K562 (cell line): ENCODE data around the gene CACYBP. TPM values are rescaled to one million over a fixed set of nuclear protein-coding genes. Genes with fewer than 3 reads are reported as not detected.

ENCODE experiments used
- ATAC-seq: fragments of 200-7000 bp; cut with Tn5 transposase; 3 replicates; pipeline ENCODE4 v1.9.1; 2020; ENCODE audit warnings: moderate library complexity
- BruUV-seq: library from RNA; stranded (reverse); fragments of 400-500 nt; replicated peaks from 2 replicates; lab custom pipeline; 2021; lab: Mats Ljungman, UMichigan
- CTCF ChIA-PET: fragments of 300-600 bp; formaldehyde crosslinking; extraction: SDS; loops from one replicate; lab custom pipeline; 2021; ENCODE audit warnings: low intra/inter-chr PET ratio; lab: Yijun Ruan, JAX
- POLR2A ChIA-PET: fragments of 300-600, 350-650 bp; sonication (Branson Sonifier 250); formaldehyde crosslinking; extraction: SDS; loops from one replicate; lab custom pipeline; 2021; ENCODE audit warnings: antibody characterized with exemption, inconsistent platforms; lab: Yijun Ruan, JAX
- DNase-seq, 4 experiments: peaks; one replicate each; pipeline versions ENCODE4 v3.0.0 to v3.0.0-alpha.2; 2011 to 2018; ENCODE audit warnings: low spot score in 3 of 4, mixed read lengths in 3 of 4; ENCODE audit errors: extremely low read depth in 1 of 4
- FAIRE-seq: peaks from 2 replicates; lab custom pipeline; 2011; peaks lifted over from hg19 to GRCh38; lab: Jason Lieb, UNC
- H2AFZ ChIP-seq: 2 replicates; pipeline ENCODE4 v1.6.0; 2011; ENCODE audit warnings: low read depth, low read length, control low read depth, inconsistent platforms
- H3K27ac ChIP-seq: fragments of 200-600 bp; 3 replicates; pipeline ENCODE4 v1.8.0; 2011; ENCODE audit warnings: low read depth, mild to moderate bottlenecking, control low read depth, inconsistent platforms, low read length, moderate library complexity, mixed read lengths; ENCODE audit errors: extremely low read depth
- H3K27me3 ChIP-seq, 2 experiments: fragments of 300-600 bp in 1 of 2; 2 replicates in 1 of 2; 3 replicates in 1 of 2; pipeline versions ENCODE4 v1.6.0 to v1.8.0; 2011; ENCODE audit warnings: inconsistent platforms in 2 of 2, low read length in 2 of 2, mild to moderate bottlenecking in 1 of 2, mixed read lengths in 1 of 2, moderate library complexity in 1 of 2; ENCODE audit not compliant: control insufficient read depth in 2 of 2, insufficient read depth in 2 of 2
- H3K36me3 ChIP-seq: fragments of 300-600 bp; 3 replicates; pipeline ENCODE4 v1.8.0; 2011; ENCODE audit warnings: mild to moderate bottlenecking, low read length, inconsistent platforms; ENCODE audit not compliant: control insufficient read depth, insufficient read depth
- H3K4me1 ChIP-seq, 2 experiments: fragments of 200-600 bp in 1 of 2; replicated peaks in 1 of 2; 2 replicates in 1 of 2; 3 replicates in 1 of 2; pipeline versions ENCODE4 v1.5.1 to v1.8.0; 2011; ENCODE audit warnings: inconsistent platforms in 2 of 2, low read length in 2 of 2, mild to moderate bottlenecking in 1 of 2, mixed read lengths in 1 of 2, moderate library complexity in 1 of 2; ENCODE audit not compliant: control insufficient read depth in 2 of 2, insufficient read depth in 2 of 2
- H3K4me2 ChIP-seq: 2 replicates; pipeline ENCODE4 v1.6.1; 2011; ENCODE audit warnings: low read length, control low read depth, inconsistent platforms, mixed read lengths; ENCODE audit not compliant: insufficient read depth
- H3K4me3 ChIP-seq: fragments of 200-600 bp; sonication (generic), shearing (Covaris generic); 2 replicates; pipeline ENCODE4 v1.5.1; 2016; ENCODE audit warnings: control low read depth, inconsistent platforms
- H3K79me2 ChIP-seq: fragments of 200-600 bp; 3 replicates; pipeline ENCODE4 v1.8.0; 2011; ENCODE audit warnings: low read length, inconsistent platforms; ENCODE audit not compliant: control insufficient read depth, insufficient read depth
- H3K9ac ChIP-seq, 2 experiments: 2 replicates each; pipeline versions ENCODE4 v1.6.0 to v1.6.1; 2011; ENCODE audit warnings: low read depth in 2 of 2, low read length in 2 of 2, control low read depth in 1 of 2, inconsistent platforms in 1 of 2, mild to moderate bottlenecking in 1 of 2, mixed read lengths in 1 of 2; ENCODE audit not compliant: insufficient read depth in 1 of 2
- H3K9me1 ChIP-seq: one replicate; pipeline ENCODE4 v1.6.0; 2011; ENCODE audit warnings: inconsistent platforms, mild to moderate bottlenecking, low read length, moderate library complexity; ENCODE audit not compliant: control insufficient read depth, insufficient read depth
- H3K9me3 ChIP-seq: replicated peaks from 2 replicates; pipeline ENCODE4 v1.5.1; 2011; ENCODE audit warnings: low read depth, low read length, inconsistent platforms; ENCODE audit not compliant: control insufficient read depth, insufficient read depth
- H4K20me1 ChIP-seq: replicated peaks from 2 replicates; pipeline ENCODE4 v1.6.1; 2011; ENCODE audit warnings: low read length, inconsistent platforms, mixed read lengths; ENCODE audit not compliant: control insufficient read depth, insufficient read depth
- CCNT2 ChIP-seq: IDR thresholded peaks from 2 replicates; pipeline ENCODE4 v1.6.1; 2011; ENCODE audit warnings: borderline replicate concordance, low read depth, mild to moderate bottlenecking, moderate library complexity, mixed read lengths, low read length; ENCODE audit not compliant: insufficient read length; ENCODE audit errors: extremely low read depth
- CREB3 ChIP-seq: fragments of 450-650 bp; conservative IDR thresholded peaks from 2 replicates; pipeline ENCODE4 v1.6.1; 2016; ENCODE audit warnings: missing genetic modification characterization, low read depth, mild to moderate bottlenecking, missing compliant biosample characterization, moderate library complexity
- GABPB1 ChIP-seq: sonication (generic); formaldehyde crosslinking; IDR thresholded peaks from 2 replicates; pipeline ENCODE4 v1.8.0; 2022; ENCODE audit warnings: mild to moderate bottlenecking, missing genetic modification reagents
- HEY1 ChIP-seq: fragments of 250-450 bp; sonication (Bioruptor Pico); IDR thresholded peaks from 2 replicates; pipeline ENCODE4 v1.5.0; 2020; ENCODE audit warnings: mild to moderate bottlenecking, moderate library complexity, borderline replicate concordance
- HMG20B ChIP-seq: fragments of 250-450 bp; sonication (Bioruptor Pico); IDR thresholded peaks from 2 replicates; pipeline ENCODE4 v1.5.0; 2021; ENCODE audit warnings: mild to moderate bottlenecking
- RBM17 ChIP-seq: fragments of 200-400 bp; formaldehyde crosslinking; IDR thresholded peaks from 2 replicates; pipeline ENCODE4 v1.6.1; 2017; ENCODE audit warnings: low read depth, mild to moderate bottlenecking, low read length, borderline replicate concordance
- RCOR1 ChIP-seq, 2 experiments: IDR thresholded peaks; 2 replicates each; pipeline ENCODE4 v1.6.1; 2012; ENCODE audit warnings: low read depth in 2 of 2, low read length in 2 of 2, borderline replicate concordance in 1 of 2, improper control_type of control experiment in 1 of 2
- SP2 ChIP-seq: IDR thresholded peaks from 2 replicates; pipeline ENCODE4 v1.6.1; 2011; ENCODE audit warnings: mild to moderate bottlenecking, low read depth, low read length, moderate library complexity; ENCODE audit not compliant: poor library complexity, severe bottlenecking; ENCODE audit errors: extremely low read depth
- TAF7 ChIP-seq: fragments of 450-650 bp; IDR thresholded peaks from 2 replicates; pipeline ENCODE4 v1.6.1; 2016; ENCODE audit warnings: missing genetic modification characterization, missing compliant biosample characterization
- ZC3H11A ChIP-seq: IDR thresholded peaks from 2 replicates; pipeline ENCODE4 v1.6.1; 2012; ENCODE audit warnings: low read depth, low read length, improper control_type of control experiment
- ZFP36 ChIP-seq: fragments of 150-350 bp; IDR thresholded peaks from 2 replicates; pipeline ENCODE4 v1.6.1; 2018; ENCODE audit warnings: low read length, low read depth; ENCODE audit not compliant: partially characterized antibody
- ZFPM2 ChIP-seq: fragments of 250-450 bp; sonication (Bioruptor Pico); IDR thresholded peaks from 2 replicates; pipeline ENCODE4 v1.5.1; 2022; ENCODE audit warnings: mild to moderate bottlenecking
- ZNF239 ChIP-seq: fragments of 250-450 bp; sonication (Bioruptor Pico); IDR thresholded peaks from 2 replicates; pipeline ENCODE4 v1.4.0; 2020; ENCODE audit warnings: mild to moderate bottlenecking
- ZNF445 ChIP-seq: fragments of 250-450 bp; sonication (Bioruptor Pico); IDR thresholded peaks from 2 replicates; pipeline ENCODE4 v1.4.0; 2020; ENCODE audit warnings: low read depth, mild to moderate bottlenecking, moderate library complexity
- WGBS: fragments of 100-300 bp; shearing (Covaris generic); methylation state at CpG from one replicate; pipeline ENCODE4 v1.1.6; 2016; ENCODE audit warnings: low coverage, mixed read lengths; ENCODE audit not compliant: insufficient coverage; ENCODE audit errors: missing lambda C conversion rate; 5-methylcytosine and 5-hydroxymethylcytosine counted together
- in situ Hi-C: fragments of 300-500 bp; cut with MboI; formaldehyde crosslinking; loops from 4 replicates; pipeline ENCODE4 v1.15.0; 2018; ENCODE audit warnings: inconsistent platforms, mixed read lengths
- intact Hi-C: fragments of 100-400 bp; cut with micrococcal nuclease; formaldehyde crosslinking; loops from 2 replicates; pipeline ENCODE4 v1.14.2; 2022
- polyA plus RNA-seq, 8 experiments: library from polyadenylated mRNA; depleted of rRNA in 4 of 8; stranded (reverse) in 5 of 8; unstranded in 3 of 8; fragments of >200 nt; fragmentation: Nextera tagmentation in 2 of 8; fragmentation: Illumina TruSeq in 1 of 8; extraction: Ambion mirVana in 2 of 8; extraction: Trizol in 1 of 8; gene quantifications; 2 replicates each; pipeline versions ENCODE4 v1.2.1 to v1.2.3, GENCODE V29; 2011 to 2014; ENCODE audit warnings: inconsistent platforms in 1 of 8, missing spikeins in 1 of 8
- total RNA-seq, 7 experiments: library from RNA; depleted of rRNA in 6 of 7; stranded (reverse); fragments of >200 nt in 6 of 7; fragmentation: Illumina TruSeq in 2 of 7; extraction: Trizol in 2 of 7; gene quantifications; 2 replicates each; pipeline versions ENCODE4 v1.2.1 to v1.2.3, GENCODE V29; 2011 to 2021; ENCODE audit warnings: low replicate concordance in 1 of 7
- TF ChIP-seq, protein P1 (sequence below): fragments of 450-650 bp; IDR thresholded peaks from 2 replicates; pipeline ENCODE4 v1.6.1; 2017; ENCODE audit warnings: antibody characterized with exemption, mild to moderate bottlenecking

CACYBP gene
- total and polyA plus RNA-seq, 9 of the 15 experiments (the other 6 are each of a cell fraction or from before 2014, with no cell fraction given): 147 to 1,576 (median 488) TPM

DNA sequence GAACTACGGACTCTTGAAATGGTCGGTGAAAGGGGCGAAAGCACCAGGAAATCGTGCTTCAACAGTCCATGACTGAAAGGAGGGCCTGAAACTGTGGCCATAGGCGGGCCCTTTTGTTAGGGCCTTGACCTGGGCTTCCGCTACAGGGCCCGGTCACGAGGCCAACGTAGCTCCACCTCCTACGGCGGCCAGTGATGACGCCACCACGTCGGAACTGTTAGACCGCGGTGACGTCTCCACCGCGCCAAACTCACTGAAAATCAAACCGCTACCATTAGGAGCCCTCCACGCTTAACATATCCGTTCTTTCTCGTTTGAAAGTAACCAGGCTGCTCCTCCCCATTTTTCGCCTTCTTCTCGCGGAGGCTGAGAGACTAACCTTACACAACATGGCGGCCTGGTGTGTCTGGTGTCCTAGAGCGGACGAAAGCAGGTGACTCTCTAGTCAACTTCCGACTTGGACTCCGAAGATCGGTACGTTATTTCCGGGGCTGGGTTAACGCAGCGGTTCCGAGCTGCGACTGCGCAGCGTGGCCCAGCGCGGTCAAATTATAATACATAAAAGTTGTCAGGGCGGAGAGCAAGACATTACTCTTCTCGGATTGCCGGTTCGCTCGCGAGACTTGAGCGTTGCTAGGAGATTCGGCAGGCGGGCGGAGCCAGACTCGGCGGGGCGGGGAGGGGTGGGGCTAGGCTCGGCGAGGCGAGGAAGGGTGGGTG, 371 bp upstream of the CACYBP start:
- H3K4me1 ChIP-seq: peaks cover 13 to 31% of the 10 kb centered on the region in 2 experiments; a peak in 4 of 5 replicates
- H4K20me1 ChIP-seq: no peaks in the 10 kb centered on the region; the same call in none of the 2 replicates
- BruUV-seq: TSS peak; percentile 70
- H3K9ac ChIP-seq: peak overlapping the region; percentile 98 to 99
- DNase-seq (peak; percentile 95 to 99 (median 96)), FAIRE-seq (peak; percentile 94), ATAC-seq (peak; percentile 77)
- H3K4me3 ChIP-seq: peak overlapping the region; percentile 90
- in situ Hi-C loops (loop anchor here (5.0 to 25.0 kb wide), 2 partner anchors 232 to 737 kb away; no protein-coding TSS in a partner anchor), intact Hi-C loops (loop anchor here (2.0 to 5.0 kb wide), 3 partner anchors 23 to 737 kb away; partner anchors contain the start of gene MRPS14)
- peak overlapping the region; percentile 99 for H2AFZ ChIP-seq
- H3K79me2 ChIP-seq: peaks cover 69% of the 10 kb centered on the region
- peaks cover 25% of the 10 kb centered on the region for H3K36me3 ChIP-seq
- no peaks in the 10 kb centered on the region for H3K27me3 ChIP-seq
- peak overlapping the region; percentile 97 for H3K4me2 ChIP-seq
- CTCF ChIA-PET: interaction anchor here (1.1 to 3.5 kb wide), 2 partner anchors 230 to 1579 kb away, joined by 3 to 38 read pairs; no protein-coding TSS in a partner anchor
- no peaks in the 10 kb centered on the region for H3K9me1 ChIP-seq
- no peaks in the 10 kb centered on the region for H3K9me3 ChIP-seq
- peak overlapping the region; percentile 99 for H3K27ac ChIP-seq
- POLR2A ChIA-PET: interaction anchor here (0.6 to 4.1 kb wide), 44 partner anchors 8 to 737 kb away, joined by 3 to 65 read pairs (median 5); partner anchors contain the start of gene MRPS14
- under 1% methylated on average over 52 of the region's 58 CpGs for WGBS
- TF ChIP-seq RCOR1 (IDR thresholded peaks at IDR 0.05; ENCODE audit: borderline replicate concordance in 1 of 2, low read depth in 2 of 2, low read length in 2 of 2) (peak in 1 of 2 experiments; percentile 48; a peak in 2 of 4 replicates), CCNT2 (peak; percentile 17), ZNF445 (CRISPR knock-in tag) (no peak), ZNF239 (CRISPR knock-in tag) (no peak), TAF7 (tag) (peak; percentile 92), ZFPM2 (CRISPR knock-in tag) (0 out of 2 replicates have a peak, but pooled peaks have one; percentile 28), CREB3 (peak; percentile 77; the same call in 1 of the 2 replicates), HMG20B (no peak; the same call in 1 of the 2 replicates), SP2 (peak; percentile 94), ZC3H11A (peak; percentile 38; the same call in 1 of the 2 replicates), ZFP36 (peak; percentile 69), HEY1 (CRISPR knock-in tag) (no peak), RBM17 (no peak), GABPB1 (CRISPR knock-in tag) (peak; percentile 94)
- TF ChIP-seq, protein P1, sequence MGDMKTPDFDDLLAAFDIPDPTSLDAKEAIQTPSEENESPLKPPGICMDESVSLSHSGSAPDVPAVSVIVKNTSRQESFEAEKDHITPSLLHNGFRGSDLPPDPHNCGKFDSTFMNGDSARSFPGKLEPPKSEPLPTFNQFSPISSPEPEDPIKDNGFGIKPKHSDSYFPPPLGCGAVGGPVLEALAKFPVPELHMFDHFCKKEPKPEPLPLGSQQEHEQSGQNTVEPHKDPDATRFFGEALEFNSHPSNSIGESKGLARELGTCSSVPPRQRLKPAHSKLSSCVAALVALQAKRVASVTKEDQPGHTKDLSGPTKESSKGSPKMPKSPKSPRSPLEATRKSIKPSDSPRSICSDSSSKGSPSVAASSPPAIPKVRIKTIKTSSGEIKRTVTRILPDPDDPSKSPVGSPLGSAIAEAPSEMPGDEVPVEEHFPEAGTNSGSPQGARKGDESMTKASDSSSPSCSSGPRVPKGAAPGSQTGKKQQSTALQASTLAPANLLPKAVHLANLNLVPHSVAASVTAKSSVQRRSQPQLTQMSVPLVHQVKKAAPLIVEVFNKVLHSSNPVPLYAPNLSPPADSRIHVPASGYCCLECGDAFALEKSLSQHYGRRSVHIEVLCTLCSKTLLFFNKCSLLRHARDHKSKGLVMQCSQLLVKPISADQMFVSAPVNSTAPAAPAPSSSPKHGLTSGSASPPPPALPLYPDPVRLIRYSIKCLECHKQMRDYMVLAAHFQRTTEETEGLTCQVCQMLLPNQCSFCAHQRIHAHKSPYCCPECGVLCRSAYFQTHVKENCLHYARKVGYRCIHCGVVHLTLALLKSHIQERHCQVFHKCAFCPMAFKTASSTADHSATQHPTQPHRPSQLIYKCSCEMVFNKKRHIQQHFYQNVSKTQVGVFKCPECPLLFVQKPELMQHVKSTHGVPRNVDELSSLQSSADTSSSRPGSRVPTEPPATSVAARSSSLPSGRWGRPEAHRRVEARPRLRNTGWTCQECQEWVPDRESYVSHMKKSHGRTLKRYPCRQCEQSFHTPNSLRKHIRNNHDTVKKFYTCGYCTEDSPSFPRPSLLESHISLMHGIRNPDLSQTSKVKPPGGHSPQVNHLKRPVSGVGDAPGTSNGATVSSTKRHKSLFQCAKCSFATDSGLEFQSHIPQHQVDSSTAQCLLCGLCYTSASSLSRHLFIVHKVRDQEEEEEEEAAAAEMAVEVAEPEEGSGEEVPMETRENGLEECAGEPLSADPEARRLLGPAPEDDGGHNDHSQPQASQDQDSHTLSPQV: peak; percentile 87; the same call in 1 of the 2 replicates
